Liver (tissue), 9 donors: Measurements from ENCODE around the gene RINL. TPM values are rescaled to one million over a fixed set of nuclear protein-coding genes. Genes with fewer than 3 reads are reported as not detected.
"Not testable (repeated sequence)": the region's sequence is repeated elsewhere in the genome, so short reads cannot be mapped to it uniquely, and the experiment has no call there.

Source experiments
- DNase-seq: peaks from one replicate; pipeline ENCODE4 v3.0.0-alpha.2; 2017; ENCODE audit warnings: low spot score
- H3K27ac ChIP-seq, 2 donors: one replicate each; pipeline ENCODE4 v1.7.0; 2013; ENCODE audit warnings: inconsistent platforms in 2 of 2, low read length in 2 of 2, control low read depth in 1 of 2, low read depth in 1 of 2, mild to moderate bottlenecking in 1 of 2
- H3K27me3 ChIP-seq, 4 donors: one replicate each; pipeline versions ENCODE4 v1.6.1 to v1.7.0; 2013; ENCODE audit warnings: low read length in 3 of 4, inconsistent platforms in 1 of 4, mild to moderate bottlenecking in 1 of 4, moderate library complexity in 1 of 4; ENCODE audit not compliant: control insufficient read depth in 4 of 4, insufficient read depth in 4 of 4
- H3K36me3 ChIP-seq, 4 donors: one replicate each; pipeline versions ENCODE4 v1.6.1 to v1.7.0; 2013; ENCODE audit warnings: low read length in 3 of 4, mild to moderate bottlenecking in 3 of 4, low read depth in 1 of 4, moderate library complexity in 1 of 4; ENCODE audit not compliant: control insufficient read depth in 4 of 4, insufficient read depth in 3 of 4
- H3K4me1 ChIP-seq, 4 donors: one replicate each; pipeline versions ENCODE4 v1.6.1 to v1.7.0; 2013; ENCODE audit warnings: low read length in 3 of 4, mild to moderate bottlenecking in 3 of 4, moderate library complexity in 1 of 4; ENCODE audit not compliant: control insufficient read depth in 4 of 4, insufficient read depth in 4 of 4
- H3K4me3 ChIP-seq, 3 donors: one replicate each; pipeline versions ENCODE4 v1.6.1 to v1.7.0; 2013; ENCODE audit warnings: low read length in 3 of 3, control low read depth in 1 of 3, low read depth in 1 of 3, mild to moderate bottlenecking in 1 of 3
- H3K9ac ChIP-seq, 2 donors: one replicate each; pipeline ENCODE4 v1.7.0; 2013; ENCODE audit warnings: low read length in 2 of 2, mild to moderate bottlenecking in 2 of 2, moderate library complexity in 2 of 2, control low read depth in 1 of 2, low read depth in 1 of 2
- H3K9me3 ChIP-seq, 4 donors: one replicate each; pipeline versions ENCODE4 v1.6.1 to v1.7.0; 2013; ENCODE audit warnings: low read length in 3 of 4; ENCODE audit not compliant: control insufficient read depth in 4 of 4
- EGR1 ChIP-seq, 2 donors: IDR thresholded peaks; 2 replicates each; pipeline ENCODE4 v1.6.1; 2016 to 2018; ENCODE audit warnings: antibody characterized with exemption in 2 of 2, low read depth in 2 of 2
- HNF4A ChIP-seq, 2 donors: conservative IDR thresholded peaks; 2 replicates each; pipeline ENCODE4 v1.6.1; 2016; ENCODE audit warnings: antibody characterized with exemption in 2 of 2, mild to moderate bottlenecking in 2 of 2
- HNF4G ChIP-seq: IDR thresholded peaks from 2 replicates; pipeline ENCODE4 v1.6.1; 2016; ENCODE audit warnings: antibody characterized with exemption
- RAD21 ChIP-seq, 2 donors: IDR thresholded peaks; 2 replicates each; pipeline ENCODE4 v1.6.1; 2016; ENCODE audit warnings: antibody characterized with exemption in 2 of 2, mild to moderate bottlenecking in 2 of 2
- RXRA ChIP-seq, 2 donors: IDR thresholded peaks; 2 replicates each; pipeline ENCODE4 v1.6.1; 2017 to 2018; ENCODE audit warnings: antibody characterized with exemption in 2 of 2, mild to moderate bottlenecking in 1 of 2
- SP1 ChIP-seq: IDR thresholded peaks from 2 replicates; pipeline ENCODE4 v1.6.1; 2018; ENCODE audit warnings: antibody characterized with exemption, mild to moderate bottlenecking
- WGBS: extraction: QIAGEN DNeasy Blood & Tissue Kit; methylation state at CpG from one replicate; pipeline ENCODE4 v1.1.7; 2013; 5-methylcytosine and 5-hydroxymethylcytosine counted together
- polyA plus RNA-seq, 2 donors: library from polyadenylated mRNA; stranded (reverse) in 1 of 2; unstranded in 1 of 2; fragments of 200-250 nt in 1 of 2; fragments of >200 nt in 1 of 2; fragmentation: Nextera tagmentation in 1 of 2; extraction: Ambion mirVana in 1 of 2; gene quantifications; one replicate each; pipeline versions ENCODE4 v1.2.1 to v1.2.3, GENCODE V29; 2013 to 2015
- total RNA-seq, 2 donors: library from RNA; depleted of rRNA; stranded (reverse); fragments of >200 nt; gene quantifications; one replicate each; pipeline ENCODE4 v1.2.3, GENCODE V29; 2014
- TF ChIP-seq, protein P1 (sequence below): fragments of 150-350 bp; IDR thresholded peaks from 2 replicates; pipeline ENCODE4 v1.5.1; 2017; ENCODE audit warnings: improper control_type of control experiment, low read depth, low read length; ENCODE audit not compliant: missing input control
- TF ChIP-seq, protein P2 (sequence below): IDR thresholded peaks from 2 replicates; pipeline ENCODE4 v1.6.1; 2016; ENCODE audit warnings: antibody characterized with exemption
- donor health status: healthy.
- donor health status: healthy.
- donor health status: healthy.
- donor health status: healthy.
- donor health status: healthy.

Gene RINL
- total and polyA plus RNA-seq, 4 donors, result 4.9 to 8.7 (median 5.5) TPM

GRCh38 chr19:38859631-38860204 is 18.4 kb downstream of the RINL start:
- not testable (repeated sequence) for H3K4me1 ChIP-seq

GRCh38 chr19:38856813-38857212 is 21.3 kb downstream of the RINL start:
- WGBS, result 93% methylated on average over 3 of the region's 3 CpGs
- H3K27ac ChIP-seq, result no peak overlapping the region
- no peak overlapping the region for H3K4me3 ChIP-seq
- no peaks in the 10 kb centered on the region for H3K36me3 ChIP-seq
- no peak overlapping the region for H3K9ac ChIP-seq
- H3K9me3 ChIP-seq, result no peaks in the 10 kb centered on the region
- H3K4me1 ChIP-seq, result peaks cover 0 to 10% (median 4%) of the 10 kb centered on the region in 4 donors
- TF ChIP-seq EGR1 (IDR thresholded peaks at IDR 0.05; ENCODE audit: low read depth in 2 of 2) (no peak), SP1 (no peak), HNF4G (no peak), RAD21 (IDR thresholded peaks at IDR 0.05) (no peak)
- TF ChIP-seq, protein P1, sequence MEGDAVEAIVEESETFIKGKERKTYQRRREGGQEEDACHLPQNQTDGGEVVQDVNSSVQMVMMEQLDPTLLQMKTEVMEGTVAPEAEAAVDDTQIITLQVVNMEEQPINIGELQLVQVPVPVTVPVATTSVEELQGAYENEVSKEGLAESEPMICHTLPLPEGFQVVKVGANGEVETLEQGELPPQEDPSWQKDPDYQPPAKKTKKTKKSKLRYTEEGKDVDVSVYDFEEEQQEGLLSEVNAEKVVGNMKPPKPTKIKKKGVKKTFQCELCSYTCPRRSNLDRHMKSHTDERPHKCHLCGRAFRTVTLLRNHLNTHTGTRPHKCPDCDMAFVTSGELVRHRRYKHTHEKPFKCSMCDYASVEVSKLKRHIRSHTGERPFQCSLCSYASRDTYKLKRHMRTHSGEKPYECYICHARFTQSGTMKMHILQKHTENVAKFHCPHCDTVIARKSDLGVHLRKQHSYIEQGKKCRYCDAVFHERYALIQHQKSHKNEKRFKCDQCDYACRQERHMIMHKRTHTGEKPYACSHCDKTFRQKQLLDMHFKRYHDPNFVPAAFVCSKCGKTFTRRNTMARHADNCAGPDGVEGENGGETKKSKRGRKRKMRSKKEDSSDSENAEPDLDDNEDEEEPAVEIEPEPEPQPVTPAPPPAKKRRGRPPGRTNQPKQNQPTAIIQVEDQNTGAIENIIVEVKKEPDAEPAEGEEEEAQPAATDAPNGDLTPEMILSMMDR, result no peak
- TF ChIP-seq, protein P2, sequence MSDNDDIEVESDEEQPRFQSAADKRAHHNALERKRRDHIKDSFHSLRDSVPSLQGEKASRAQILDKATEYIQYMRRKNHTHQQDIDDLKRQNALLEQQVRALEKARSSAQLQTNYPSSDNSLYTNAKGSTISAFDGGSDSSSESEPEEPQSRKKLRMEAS, result no peak
- no peak for DNase-seq
- no peaks in the 10 kb centered on the region for H3K27me3 ChIP-seq

More at GRCh38 chr19:38859631-38860204, 18.4 kb downstream of the RINL start:
- H3K9ac ChIP-seq, H3K36me3 ChIP-seq, H3K27me3 ChIP-seq, H3K9me3 ChIP-seq, DNase-seq, H3K27ac ChIP-seq, H3K4me3 ChIP-seq: not testable (repeated sequence)
- 63% methylated on average over 21 of the region's 21 CpGs for WGBS
- TF ChIP-seq SP1 (peak; percentile 42), HNF4A (conservative IDR thresholded peaks at IDR 0.05) (peak; percentile 59 to 66), RXRA (IDR thresholded peaks at IDR 0.05) (peak; percentile 30 to 34)

GRCh38 chr19:38855751-38856150 is 22.3 kb downstream of the RINL start:
- not testable (repeated sequence) for H3K9me3 ChIP-seq, H3K4me3 ChIP-seq, H3K9ac ChIP-seq, H3K36me3 ChIP-seq, DNase-seq, H3K27me3 ChIP-seq, H3K27ac ChIP-seq
- peaks cover 0 to 14% (median 8%) of the 10 kb centered on the region in 4 donors for H3K4me1 ChIP-seq
- WGBS, result 96% methylated on average over 29 of the region's 37 CpGs

DNA sequence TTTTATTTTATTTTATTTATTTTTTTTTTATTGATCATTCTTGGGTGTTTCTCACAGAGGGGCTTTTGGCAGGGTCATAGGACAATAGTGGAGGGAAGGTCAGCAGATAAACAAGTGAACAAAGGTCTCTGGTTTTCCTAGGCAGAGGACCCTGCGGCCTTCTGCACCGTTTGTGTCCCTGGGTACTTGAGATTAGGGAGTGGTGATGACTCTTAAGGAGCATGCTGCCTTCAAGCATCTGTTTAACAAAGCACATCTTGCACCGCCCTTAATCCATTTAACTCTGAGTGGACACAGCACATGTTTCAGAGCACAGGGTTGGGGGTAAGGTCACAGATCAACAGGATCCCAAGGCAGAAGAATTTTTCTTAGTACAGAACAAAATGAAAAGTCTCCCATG is 23.1 kb downstream of the RINL start:
- not testable (repeated sequence) for DNase-seq, H3K27ac ChIP-seq, H3K9me3 ChIP-seq, H3K36me3 ChIP-seq, H3K4me3 ChIP-seq, H3K9ac ChIP-seq, H3K27me3 ChIP-seq
- 75% methylated on average over 3 of the region's 3 CpGs for WGBS
- peaks cover 0 to 15% (median 8%) of the 10 kb centered on the region in 4 donors for H3K4me1 ChIP-seq
